Measurements from ENCODE around the gene HAP1.

GRCh38 chr17:41735744-41736143, 1.3 kb upstream of the HAP1 start:
- TF ChIP-seq CTCF (IDR thresholded peaks at IDR 0.05 in 4 of 5, conservative IDR thresholded peaks at IDR 0.05 in 1 of 5) (no peak), POLR2A (IDR thresholded peaks at IDR 0.05) (no peak)
